ENCODE results near the gene COL27A1.

The COL27A1 gene

GRCh38 chr9:114165407-114166102 lies 10.2 kb downstream of the COL27A1 start:
- no peak for TF ChIP-seq CTCF (IDR thresholded peaks at IDR 0.05; ENCODE audit: low read length, missing control alignments)
- DNase-seq (ENCODE audit: low read depth): no peak
- no peak overlapping the region for H3K4me3 ChIP-seq (replicated peaks; ENCODE audit: low read depth, low read length)

- DNase-seq (ENCODE audit: low read depth): no peak
- no peak for TF ChIP-seq CTCF (IDR thresholded peaks at IDR 0.05; ENCODE audit: low read length, missing control alignments)
- no peak overlapping the region for H3K4me3 ChIP-seq (replicated peaks; ENCODE audit: low read depth, low read length)
Observed at GRCh38 chr9:114166103-114166470, 10.8 kb downstream of the COL27A1 start.

- no peak overlapping the region for H3K4me3 ChIP-seq (replicated peaks; ENCODE audit: low read depth, low read length)
- no peak for TF ChIP-seq CTCF (IDR thresholded peaks at IDR 0.05; ENCODE audit: low read length, missing control alignments)
- DNase-seq (ENCODE audit: low read depth): no peak
Observed at GRCh38 chr9:114166614-114167572, 11.6 kb downstream of the COL27A1 start.

- no peak for TF ChIP-seq CTCF (IDR thresholded peaks at IDR 0.05; ENCODE audit: low read length, missing control alignments)
- no peak overlapping the region for H3K4me3 ChIP-seq (replicated peaks; ENCODE audit: low read depth, low read length)
- DNase-seq (ENCODE audit: low read depth): no peak
Observed at GRCh38 chr9:114167591-114168091, 12.3 kb downstream of the COL27A1 start.

GRCh38 chr9:114168281-114169028 lies 13.1 kb downstream of the COL27A1 start:
- TF ChIP-seq CTCF (IDR thresholded peaks at IDR 0.05; ENCODE audit: low read length, missing control alignments): no peak

GRCh38 chr9:114169029-114169951 lies 14.0 kb downstream of the COL27A1 start:
- H3K4me3 ChIP-seq (replicated peaks; ENCODE audit: low read depth, low read length): no peak overlapping the region
- no peak for TF ChIP-seq CTCF (IDR thresholded peaks at IDR 0.05; ENCODE audit: low read length, missing control alignments)
- no peak for DNase-seq (ENCODE audit: low read depth)

More at GRCh38 chr9:114168281-114169028, 13.1 kb downstream of the COL27A1 start:
- DNase-seq (ENCODE audit: low read depth): no peak
- H3K4me3 ChIP-seq (replicated peaks; ENCODE audit: low read depth, low read length): no peak overlapping the region
